ENCODE results near the gene ACVR1.
"Not testable (repeated sequence)": the region's sequence is repeated elsewhere in the genome, so short reads cannot be mapped to it uniquely, and the experiment has no call there.

Gene ACVR1

GRCh38 chr2:157891643-157892041 is 15.5 kb upstream of the ACVR1 start:
- DNase-seq, result no peak

DNA sequence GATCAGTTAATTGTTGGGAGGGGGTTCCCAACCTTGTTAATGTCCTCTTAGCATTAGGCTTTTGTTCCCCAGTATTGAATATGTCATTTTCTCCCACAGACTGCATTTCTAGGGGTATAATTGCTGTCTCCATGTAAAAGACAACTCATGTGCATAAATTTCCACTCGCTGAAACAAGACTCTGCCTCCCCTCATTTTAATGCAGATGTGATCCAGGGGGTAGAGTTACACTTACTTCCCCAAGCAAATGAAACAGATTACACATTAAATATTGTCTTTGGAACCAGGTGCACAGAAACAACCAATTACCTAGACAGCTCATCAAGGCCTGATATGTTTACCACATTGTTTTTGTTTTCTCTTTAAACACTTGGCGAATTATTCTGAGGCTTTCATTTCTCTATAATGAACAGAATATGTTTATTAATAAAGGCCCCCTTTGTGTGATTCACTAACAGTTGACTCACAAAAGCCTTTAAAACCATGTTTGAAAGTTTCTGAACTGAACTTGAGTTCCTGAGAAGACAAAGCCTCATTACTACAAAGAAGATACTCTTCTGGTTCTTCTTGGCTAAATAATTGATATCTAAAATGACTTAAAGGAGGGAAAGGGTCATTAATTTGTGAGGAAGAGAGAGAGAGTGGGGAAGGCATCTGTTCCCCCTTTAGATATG is 15.0 kb upstream of the ACVR1 start:
- DNase-seq, result no peak

DNA sequence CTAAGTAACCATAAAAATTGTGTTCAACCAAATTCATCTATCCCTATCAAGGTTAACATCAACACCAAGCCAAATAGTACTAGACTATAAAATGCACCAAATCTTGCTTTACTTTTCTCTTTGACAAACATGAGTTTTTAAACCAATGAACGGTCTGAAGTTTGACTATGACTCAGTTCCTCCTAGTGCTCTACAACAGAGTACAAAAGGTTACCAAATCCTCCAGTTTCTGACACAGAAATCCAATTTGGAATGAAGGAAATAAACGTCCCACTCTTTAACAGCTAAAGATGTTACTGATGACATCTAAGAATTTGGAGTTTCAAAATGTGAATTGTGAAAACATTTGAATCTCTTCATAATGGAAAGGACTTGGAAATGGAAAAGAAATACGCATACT is 11.8 kb upstream of the ACVR1 start:
- peak; percentile 30 for DNase-seq

DNA sequence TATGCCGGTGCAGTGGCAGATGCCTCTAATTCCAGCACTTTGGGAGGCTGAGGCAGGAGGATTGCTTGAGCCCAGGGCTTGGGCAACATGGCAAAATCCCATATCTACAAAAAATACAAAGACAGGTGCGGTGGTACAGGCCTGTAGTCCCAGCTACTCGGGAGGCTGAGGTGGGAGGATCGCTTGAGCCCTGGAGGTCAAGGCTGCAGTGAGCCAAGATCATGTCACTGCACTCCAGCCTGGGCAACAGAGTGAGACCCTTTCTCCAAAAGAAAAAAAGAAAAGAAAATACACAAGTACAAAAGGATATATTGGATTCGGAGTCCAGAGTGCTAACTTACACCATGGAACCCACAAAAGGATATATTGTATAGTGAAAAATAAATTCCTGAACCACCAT is 8.4 kb upstream of the ACVR1 start:
- DNase-seq, result not testable (repeated sequence)

DNA sequence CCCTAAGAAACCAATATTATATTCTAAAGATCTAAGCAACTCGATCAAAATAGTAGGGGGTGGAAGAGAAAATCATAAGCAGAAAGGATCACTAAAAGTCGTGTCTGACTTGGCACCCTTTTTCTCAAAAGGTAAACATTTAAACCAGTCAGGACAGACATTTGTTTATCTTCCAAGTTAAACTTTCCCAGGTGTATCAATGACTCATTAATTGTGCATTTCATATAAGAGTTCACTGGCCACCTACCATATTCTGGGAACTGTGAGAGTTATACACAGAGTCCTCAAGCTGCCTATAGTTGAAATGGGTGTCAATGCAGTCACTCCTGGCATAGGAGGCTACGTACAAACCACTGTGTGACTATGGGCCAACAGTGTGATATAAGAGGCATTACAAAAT is 4.8 kb upstream of the ACVR1 start:
- DNase-seq, result no peak

DNA sequence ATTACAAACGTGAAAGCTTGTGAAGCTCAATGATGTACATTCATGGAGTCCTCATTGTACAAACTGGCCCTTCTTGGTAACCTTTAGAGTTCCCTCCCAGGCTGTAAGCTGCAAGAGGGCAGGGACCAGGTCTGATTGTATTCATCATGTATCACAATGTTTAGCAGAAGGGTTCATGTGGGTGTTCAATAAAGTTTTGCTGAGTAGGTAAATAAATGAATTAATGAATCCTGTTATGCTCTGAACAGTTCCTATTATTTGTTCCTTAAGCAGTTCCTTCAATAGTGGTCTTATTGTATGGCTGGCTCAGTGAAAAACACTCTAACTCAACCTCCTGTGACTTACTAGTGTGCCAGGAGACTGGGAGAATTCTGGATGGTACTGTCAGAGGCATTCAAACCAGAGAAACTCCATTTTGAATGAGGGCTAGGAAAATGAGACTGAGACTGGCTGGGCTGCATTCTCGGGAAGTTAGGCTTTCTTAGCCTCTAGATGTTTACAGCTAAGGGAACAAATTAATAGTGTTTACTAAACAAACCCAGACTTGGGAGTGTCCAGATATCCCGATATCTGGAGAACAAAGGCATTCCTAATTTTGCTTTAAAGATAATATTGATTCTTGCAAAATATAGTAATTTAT is 1.8 kb upstream of the ACVR1 start:
- no peak for DNase-seq

GRCh38 chr2:157876786-157877138 is 632 bp upstream of the ACVR1 start:
- DNase-seq, result no peak

GRCh38 chr2:157875641-157876065 is 477 bp downstream of the ACVR1 start:
- DNase-seq, result peak; percentile 51

GRCh38 chr2:157874997-157875640 is 1.0 kb downstream of the ACVR1 start:
- peak; percentile 90 for DNase-seq

DNA sequence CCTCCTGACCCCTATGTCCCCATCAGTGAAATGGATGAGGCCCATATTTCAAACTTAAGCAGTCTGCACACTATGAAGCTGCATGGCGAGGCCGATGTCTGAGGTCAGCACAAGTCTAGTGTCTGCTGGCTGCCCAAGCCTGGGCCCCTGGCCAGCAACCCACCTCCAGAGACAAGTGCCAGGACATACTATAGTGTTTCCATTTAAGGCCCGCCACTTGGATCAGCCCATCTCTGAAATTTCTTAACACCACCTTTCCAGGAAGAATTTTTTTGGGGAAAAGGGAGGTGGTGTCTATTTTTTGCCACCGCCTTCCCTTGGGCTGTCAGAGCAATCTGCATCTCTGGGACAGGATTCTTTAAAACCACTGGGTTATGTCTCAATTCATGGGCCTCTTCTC is 1.8 kb downstream of the ACVR1 start:
- no peak for DNase-seq

DNA sequence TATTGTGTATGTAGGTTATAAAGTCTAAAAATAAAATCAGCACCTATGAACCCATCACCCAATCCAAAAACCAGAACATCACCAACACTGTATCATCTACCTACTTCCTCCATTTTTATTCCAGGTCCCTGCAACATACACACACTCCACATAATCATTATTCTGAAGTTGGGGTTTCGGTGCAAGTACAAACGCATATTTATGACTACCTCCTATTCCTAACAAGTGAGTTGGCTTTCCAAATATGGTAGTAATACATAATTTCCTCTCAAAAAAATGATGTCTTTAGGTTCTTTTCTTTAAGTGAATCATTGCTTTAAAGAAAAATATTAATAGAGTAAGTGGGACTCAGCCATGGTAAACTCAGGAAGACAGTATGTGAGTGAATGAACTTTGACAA is 3.3 kb downstream of the ACVR1 start:
- DNase-seq, result peak; percentile 25

DNA sequence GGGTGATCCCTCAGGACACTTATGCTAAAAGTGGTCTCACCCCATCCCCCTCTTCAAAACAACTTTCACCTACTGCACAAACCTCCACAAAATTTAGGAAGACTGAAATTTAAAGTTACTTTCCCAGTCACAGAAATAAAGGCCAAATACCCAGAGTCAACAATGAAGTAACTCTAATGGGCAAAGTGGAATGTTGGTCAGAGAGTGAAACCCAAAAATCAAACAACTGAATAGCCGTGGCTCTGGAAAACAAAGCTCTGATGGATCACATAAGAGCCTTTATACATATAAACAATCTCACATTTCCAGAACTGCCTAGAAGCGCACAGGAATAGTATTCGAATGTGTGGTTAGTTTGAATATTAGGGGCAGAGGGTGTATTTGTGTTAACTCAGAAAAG is 4.7 kb downstream of the ACVR1 start:
- no peak for DNase-seq

DNA sequence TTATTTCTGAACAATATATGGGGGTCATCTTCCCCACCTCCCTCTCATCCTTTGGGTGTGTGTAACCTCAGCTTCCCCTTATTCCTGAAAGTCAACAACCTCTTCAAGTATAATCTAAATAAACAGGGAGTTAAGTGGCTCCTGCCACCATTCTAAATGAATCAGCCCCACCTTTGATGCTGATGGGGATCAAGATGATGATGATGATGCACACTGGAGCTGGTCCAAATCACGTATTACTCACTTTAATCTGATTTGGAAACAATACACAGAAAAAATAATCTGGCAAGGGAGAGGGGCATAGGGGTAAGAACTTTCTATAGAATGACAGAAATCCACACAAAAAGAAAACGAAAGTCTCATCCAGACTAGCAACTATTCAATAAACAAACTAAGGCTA is 7.1 kb downstream of the ACVR1 start:
- peak; percentile 28 for DNase-seq

- no peak for DNase-seq
Observed at GRCh38 chr2:157867703-157868102, 8.4 kb downstream of the ACVR1 start.

GRCh38 chr2:157866666-157867642 is 9.2 kb downstream of the ACVR1 start:
- no peak for DNase-seq

GRCh38 chr2:157866202-157866601 is 9.9 kb downstream of the ACVR1 start:
- DNase-seq, result no peak

- DNase-seq, result no peak
Observed at GRCh38 chr2:157864857-157865430, 11.2 kb downstream of the ACVR1 start.

DNA sequence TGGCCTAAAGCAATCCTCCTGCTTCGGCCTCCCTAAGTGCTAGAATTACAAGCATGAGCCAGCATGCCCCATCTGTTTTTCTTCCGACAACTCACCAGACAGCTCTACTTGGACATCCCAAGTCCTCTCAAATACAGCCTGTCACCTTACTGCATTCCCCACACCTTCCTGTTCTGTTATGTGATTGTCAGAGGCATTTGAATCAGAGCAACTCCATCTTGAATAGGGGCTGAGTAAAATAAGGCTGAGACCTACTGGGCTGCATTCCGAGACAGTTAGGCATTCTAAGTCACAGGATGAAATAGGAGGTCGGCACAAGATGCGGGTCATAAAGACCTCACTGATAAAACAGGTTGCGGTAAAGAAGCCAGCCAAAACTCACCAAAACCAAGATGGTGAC is 17.3 kb downstream of the ACVR1 start:
- DNase-seq, result no peak

- DNase-seq, result no peak
Observed at GRCh38 chr2:157857881-157858280, 18.2 kb downstream of the ACVR1 start.

GRCh38 chr2:157856187-157856515 is 20.0 kb downstream of the ACVR1 start:
- peak; percentile 41 for DNase-seq

GRCh38 chr2:157853820-157854219 is 22.3 kb downstream of the ACVR1 start:
- DNase-seq, result no peak

GRCh38 chr2:157853211-157853610 is 22.9 kb downstream of the ACVR1 start:
- no peak for DNase-seq

GRCh38 chr2:157849591-157849990 is 26.5 kb downstream of the ACVR1 start:
- DNase-seq, result no peak
